ENCODE results near the gene IGFBP5.

The IGFBP5 gene

DNA sequence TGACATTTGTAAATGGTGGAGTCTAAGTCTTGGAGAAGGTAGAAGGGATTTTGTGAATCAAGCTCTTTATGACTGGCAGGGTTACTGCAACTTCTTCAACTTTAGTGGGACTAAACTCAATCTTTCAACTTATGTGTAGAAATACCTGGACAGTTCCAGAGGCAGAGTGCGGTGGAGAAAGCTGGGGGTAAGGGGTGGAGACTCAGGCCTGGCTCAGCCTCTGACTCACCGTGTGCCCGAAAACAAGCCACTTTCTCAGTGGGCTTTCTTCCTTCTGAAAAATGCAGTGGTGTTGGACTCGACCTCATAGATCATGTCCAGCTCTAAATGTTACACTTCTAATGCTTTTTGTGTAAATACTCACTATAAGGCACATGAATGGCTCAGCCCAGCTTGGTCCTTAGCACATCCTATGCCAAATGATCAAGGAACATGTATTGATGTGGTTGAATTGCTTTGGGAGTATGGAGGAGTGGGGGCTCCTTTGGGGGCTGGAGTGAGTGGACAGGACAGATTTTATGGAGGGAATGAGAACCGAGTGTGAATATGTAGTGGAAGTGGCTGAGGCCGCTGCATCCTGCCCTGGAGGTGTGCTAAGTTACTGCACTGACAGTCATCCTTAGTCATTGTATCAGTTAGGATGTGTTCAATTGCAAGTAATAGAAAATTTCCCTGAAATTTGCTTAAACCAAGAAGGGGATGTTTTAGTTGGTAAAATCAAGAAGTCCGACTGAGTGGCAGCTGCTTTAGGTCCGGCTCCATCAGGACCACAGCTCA lies 32.2 kb upstream of the IGFBP5 start:
- TF ChIP-seq, protein P1, sequence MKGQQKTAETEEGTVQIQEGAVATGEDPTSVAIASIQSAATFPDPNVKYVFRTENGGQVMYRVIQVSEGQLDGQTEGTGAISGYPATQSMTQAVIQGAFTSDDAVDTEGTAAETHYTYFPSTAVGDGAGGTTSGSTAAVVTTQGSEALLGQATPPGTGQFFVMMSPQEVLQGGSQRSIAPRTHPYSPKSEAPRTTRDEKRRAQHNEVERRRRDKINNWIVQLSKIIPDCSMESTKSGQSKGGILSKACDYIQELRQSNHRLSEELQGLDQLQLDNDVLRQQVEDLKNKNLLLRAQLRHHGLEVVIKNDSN (IDR thresholded peaks at IDR 0.05) = no peak
- no peak for TF ChIP-seq EGR1 (IDR thresholded peaks at IDR 0.05)
- TF ChIP-seq, protein P2, sequence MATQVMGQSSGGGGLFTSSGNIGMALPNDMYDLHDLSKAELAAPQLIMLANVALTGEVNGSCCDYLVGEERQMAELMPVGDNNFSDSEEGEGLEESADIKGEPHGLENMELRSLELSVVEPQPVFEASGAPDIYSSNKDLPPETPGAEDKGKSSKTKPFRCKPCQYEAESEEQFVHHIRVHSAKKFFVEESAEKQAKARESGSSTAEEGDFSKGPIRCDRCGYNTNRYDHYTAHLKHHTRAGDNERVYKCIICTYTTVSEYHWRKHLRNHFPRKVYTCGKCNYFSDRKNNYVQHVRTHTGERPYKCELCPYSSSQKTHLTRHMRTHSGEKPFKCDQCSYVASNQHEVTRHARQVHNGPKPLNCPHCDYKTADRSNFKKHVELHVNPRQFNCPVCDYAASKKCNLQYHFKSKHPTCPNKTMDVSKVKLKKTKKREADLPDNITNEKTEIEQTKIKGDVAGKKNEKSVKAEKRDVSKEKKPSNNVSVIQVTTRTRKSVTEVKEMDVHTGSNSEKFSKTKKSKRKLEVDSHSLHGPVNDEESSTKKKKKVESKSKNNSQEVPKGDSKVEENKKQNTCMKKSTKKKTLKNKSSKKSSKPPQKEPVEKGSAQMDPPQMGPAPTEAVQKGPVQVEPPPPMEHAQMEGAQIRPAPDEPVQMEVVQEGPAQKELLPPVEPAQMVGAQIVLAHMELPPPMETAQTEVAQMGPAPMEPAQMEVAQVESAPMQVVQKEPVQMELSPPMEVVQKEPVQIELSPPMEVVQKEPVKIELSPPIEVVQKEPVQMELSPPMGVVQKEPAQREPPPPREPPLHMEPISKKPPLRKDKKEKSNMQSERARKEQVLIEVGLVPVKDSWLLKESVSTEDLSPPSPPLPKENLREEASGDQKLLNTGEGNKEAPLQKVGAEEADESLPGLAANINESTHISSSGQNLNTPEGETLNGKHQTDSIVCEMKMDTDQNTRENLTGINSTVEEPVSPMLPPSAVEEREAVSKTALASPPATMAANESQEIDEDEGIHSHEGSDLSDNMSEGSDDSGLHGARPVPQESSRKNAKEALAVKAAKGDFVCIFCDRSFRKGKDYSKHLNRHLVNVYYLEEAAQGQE (IDR thresholded peaks at IDR 0.05; ENCODE audit: low read depth) = no peak

DNA sequence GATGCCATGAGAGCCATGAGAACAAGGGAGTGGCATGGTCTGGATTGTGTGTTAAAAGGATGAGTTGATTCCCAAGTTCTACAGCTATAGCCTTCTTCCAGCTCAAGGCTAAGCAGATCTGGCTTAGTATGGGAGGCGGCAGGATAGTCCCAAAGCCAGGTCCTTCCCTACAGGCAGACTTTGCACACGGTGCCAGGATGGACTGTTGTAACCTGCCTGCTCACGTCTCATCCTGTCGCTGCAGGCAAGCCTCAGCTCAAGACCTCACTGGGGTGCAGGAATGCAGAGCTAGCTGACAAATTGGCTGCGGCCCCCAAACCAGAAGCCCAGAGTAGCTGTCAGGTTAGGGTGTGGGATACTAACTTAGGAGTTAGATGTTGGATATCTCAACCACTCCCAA lies 28.8 kb upstream of the IGFBP5 start:
- no peak for TF ChIP-seq ZBTB7A (IDR thresholded peaks at IDR 0.05; ENCODE audit: low read depth)
- TF ChIP-seq, protein P1 (IDR thresholded peaks at IDR 0.05) = no peak
- TF ChIP-seq NFIC (IDR thresholded peaks at IDR 0.05) = no peak
- TF ChIP-seq TCF12 (IDR thresholded peaks at IDR 0.05; ENCODE audit: low read depth) = no peak
- TF ChIP-seq, protein P2 (IDR thresholded peaks at IDR 0.05; ENCODE audit: low read depth) = no peak
- TF ChIP-seq FOXM1 (IDR thresholded peaks at IDR 0.05; ENCODE audit: borderline replicate concordance, low read depth) = no peak
- no peak for TF ChIP-seq EP300 (IDR thresholded peaks at IDR 0.05; ENCODE audit: borderline replicate concordance)
- TF ChIP-seq RAD21 (IDR thresholded peaks at IDR 0.05; ENCODE audit: low read depth) = no peak
- TF ChIP-seq YY1 (IDR thresholded peaks at IDR 0.05; ENCODE audit: low read depth) = no peak
- TF ChIP-seq CREB1 (IDR thresholded peaks at IDR 0.05; ENCODE audit: low read depth) = no peak
- no peak for TF ChIP-seq TAF1 (IDR thresholded peaks at IDR 0.05; ENCODE audit: low read depth)
- TF ChIP-seq TEAD4 (IDR thresholded peaks at IDR 0.05) = no peak
- no peak for TF ChIP-seq CEBPB (IDR thresholded peaks at IDR 0.05)
- TF ChIP-seq, protein P3, sequence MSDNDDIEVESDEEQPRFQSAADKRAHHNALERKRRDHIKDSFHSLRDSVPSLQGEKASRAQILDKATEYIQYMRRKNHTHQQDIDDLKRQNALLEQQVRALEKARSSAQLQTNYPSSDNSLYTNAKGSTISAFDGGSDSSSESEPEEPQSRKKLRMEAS (IDR thresholded peaks at IDR 0.05) = no peak
- no peak for TF ChIP-seq EGR1 (IDR thresholded peaks at IDR 0.05)

DNA sequence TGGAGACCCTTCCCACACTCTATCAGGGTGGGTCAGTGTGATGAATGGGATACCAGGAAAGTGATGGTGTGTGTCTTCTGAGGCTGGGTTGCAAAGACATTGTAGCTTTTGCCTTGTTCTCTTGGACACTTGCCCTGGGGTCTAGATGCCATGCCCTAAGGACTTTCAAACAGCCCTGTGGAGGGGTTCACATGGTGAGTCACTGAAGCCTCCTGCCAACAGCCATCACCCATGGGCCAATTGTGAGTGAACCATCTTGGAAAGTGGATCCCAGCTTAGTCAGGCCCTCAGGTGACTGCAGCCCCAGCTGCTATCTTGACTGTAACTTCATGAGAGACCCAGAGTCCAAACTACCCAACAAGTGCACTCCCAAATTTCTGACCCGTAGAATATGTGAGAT lies 25.8 kb upstream of the IGFBP5 start:
- TF ChIP-seq, protein P1 (IDR thresholded peaks at IDR 0.05) = no peak
- TF ChIP-seq NFIC (IDR thresholded peaks at IDR 0.05) = no peak

DNA sequence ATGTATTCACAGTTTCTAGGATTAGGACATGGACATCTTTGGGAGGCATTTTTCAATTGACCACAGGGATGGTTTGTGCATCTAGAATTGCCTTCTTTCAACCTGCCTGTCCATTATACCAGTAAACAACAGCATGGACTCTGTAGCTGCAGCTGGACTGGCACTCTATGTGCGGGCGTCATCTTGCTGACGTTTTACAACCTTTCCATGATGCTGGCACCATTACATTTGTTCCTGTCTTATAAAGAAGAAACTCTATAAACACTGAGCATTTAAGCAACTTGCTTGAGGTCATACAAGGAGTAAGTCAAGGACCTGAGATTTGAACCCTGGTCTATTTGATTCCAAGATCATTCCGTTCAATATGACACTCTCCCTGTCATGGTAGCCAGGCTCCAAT lies 25.4 kb upstream of the IGFBP5 start:
- TF ChIP-seq, protein P1 (IDR thresholded peaks at IDR 0.05) = no peak
- TF ChIP-seq TAF1 (IDR thresholded peaks at IDR 0.05; ENCODE audit: low read depth) (no peak), CREB1 (IDR thresholded peaks at IDR 0.05; ENCODE audit: low read depth) (no peak), RAD21 (IDR thresholded peaks at IDR 0.05; ENCODE audit: low read depth) (no peak), EGR1 (IDR thresholded peaks at IDR 0.05) (no peak), NFIC (IDR thresholded peaks at IDR 0.05) (no peak), TCF12 (IDR thresholded peaks at IDR 0.05; ENCODE audit: low read depth) (no peak), CEBPB (IDR thresholded peaks at IDR 0.05) (no peak)

- TF ChIP-seq NFIC (IDR thresholded peaks at IDR 0.05) = no peak
- no peak for TF ChIP-seq ZBTB7A (IDR thresholded peaks at IDR 0.05; ENCODE audit: low read depth)
- TF ChIP-seq, protein P2 (IDR thresholded peaks at IDR 0.05; ENCODE audit: low read depth) = no peak
- TF ChIP-seq TEAD4 (IDR thresholded peaks at IDR 0.05) = no peak
- TF ChIP-seq, protein P3 (IDR thresholded peaks at IDR 0.05) = no peak
- no peak for TF ChIP-seq TAF1 (IDR thresholded peaks at IDR 0.05; ENCODE audit: low read depth)
- TF ChIP-seq, protein P1 (IDR thresholded peaks at IDR 0.05) = no peak
- no peak for TF ChIP-seq EP300 (IDR thresholded peaks at IDR 0.05; ENCODE audit: borderline replicate concordance)
- TF ChIP-seq RAD21 (IDR thresholded peaks at IDR 0.05; ENCODE audit: low read depth) = no peak
- TF ChIP-seq EGR1 (IDR thresholded peaks at IDR 0.05) = no peak
- no peak for TF ChIP-seq CREB1 (IDR thresholded peaks at IDR 0.05; ENCODE audit: low read depth)
- no peak for TF ChIP-seq CEBPB (IDR thresholded peaks at IDR 0.05)
- no peak for TF ChIP-seq TCF12 (IDR thresholded peaks at IDR 0.05; ENCODE audit: low read depth)
- no peak for TF ChIP-seq FOXM1 (IDR thresholded peaks at IDR 0.05; ENCODE audit: borderline replicate concordance, low read depth)
- TF ChIP-seq YY1 (IDR thresholded peaks at IDR 0.05; ENCODE audit: low read depth) = no peak
Observed at GRCh38 chr2:216717907-216718615, 22.7 kb upstream of the IGFBP5 start.
